A549 (cell line): ENCODE results near the gene CHMP1B.
A peak's percentile ranks its signal among the peaks of the same experiment; 100 is the strongest.

Source experiments
- BHLHE40 ChIP-seq: IDR thresholded peaks from 2 replicates; pipeline ENCODE4 v1.6.1; 2012; ENCODE audit warnings: low read depth, low read length, inconsistent platforms
- EP300 ChIP-seq, 2 experiments: fragments of >200 bp; sonication (Bioruptor Twin); formaldehyde crosslinking; IDR thresholded peaks; 2 replicates in 1 of 2; 3 replicates in 1 of 2; pipeline ENCODE4 v1.6.1; 2016 to 2017
- MAZ ChIP-seq: fragments of 150-350 bp; IDR thresholded peaks from 2 replicates; pipeline ENCODE4 v1.6.1; 2014; ENCODE audit warnings: antibody characterized with exemption, low read depth, low read length, borderline replicate concordance
- MYC ChIP-seq: IDR thresholded peaks from 2 replicates; pipeline ENCODE4 v1.6.1; 2012; ENCODE audit warnings: mild to moderate bottlenecking, inconsistent platforms, low read length, improper control_type of control experiment, borderline replicate concordance
- PHF8 ChIP-seq: fragments of 200-600 bp; sonication (generic); IDR thresholded peaks from 2 replicates; pipeline ENCODE4 v1.6.1; 2016; ENCODE audit warnings: low read depth, mild to moderate bottlenecking, antibody characterized with exemption, moderate library complexity, borderline replicate concordance
- RAD21 ChIP-seq, 2 experiments: fragments of >200 bp in 1 of 2; sonication (Bioruptor Twin) in 1 of 2; formaldehyde crosslinking in 1 of 2; IDR thresholded peaks in 1 of 2; conservative IDR thresholded peaks in 1 of 2; 2 replicates in 1 of 2; 3 replicates in 1 of 2; pipeline ENCODE4 v1.6.1; 2012 to 2018; ENCODE audit warnings: inconsistent platforms in 1 of 2
- RFX5 ChIP-seq: fragments of 450-650 bp; IDR thresholded peaks from 2 replicates; pipeline ENCODE4 v1.7.1; 2014; ENCODE audit warnings: antibody characterized with exemption, mild to moderate bottlenecking, moderate library complexity
- SREBF2 ChIP-seq: fragments of 450-650 bp; IDR thresholded peaks from 2 replicates; pipeline ENCODE4 v1.6.1; 2014; ENCODE audit warnings: mild to moderate bottlenecking, moderate library complexity
- TF ChIP-seq, protein P1 (sequence below): fragments of >200 bp; sonication (Bioruptor Twin); formaldehyde crosslinking; IDR thresholded peaks from 3 replicates; pipeline ENCODE4 v1.5.1; 2016
- TF ChIP-seq, protein P2 (sequence below): fragments of 450-650 bp; IDR thresholded peaks from 2 replicates; pipeline ENCODE4 v1.6.1; 2014; ENCODE audit warnings: antibody characterized with exemption

DNA sequence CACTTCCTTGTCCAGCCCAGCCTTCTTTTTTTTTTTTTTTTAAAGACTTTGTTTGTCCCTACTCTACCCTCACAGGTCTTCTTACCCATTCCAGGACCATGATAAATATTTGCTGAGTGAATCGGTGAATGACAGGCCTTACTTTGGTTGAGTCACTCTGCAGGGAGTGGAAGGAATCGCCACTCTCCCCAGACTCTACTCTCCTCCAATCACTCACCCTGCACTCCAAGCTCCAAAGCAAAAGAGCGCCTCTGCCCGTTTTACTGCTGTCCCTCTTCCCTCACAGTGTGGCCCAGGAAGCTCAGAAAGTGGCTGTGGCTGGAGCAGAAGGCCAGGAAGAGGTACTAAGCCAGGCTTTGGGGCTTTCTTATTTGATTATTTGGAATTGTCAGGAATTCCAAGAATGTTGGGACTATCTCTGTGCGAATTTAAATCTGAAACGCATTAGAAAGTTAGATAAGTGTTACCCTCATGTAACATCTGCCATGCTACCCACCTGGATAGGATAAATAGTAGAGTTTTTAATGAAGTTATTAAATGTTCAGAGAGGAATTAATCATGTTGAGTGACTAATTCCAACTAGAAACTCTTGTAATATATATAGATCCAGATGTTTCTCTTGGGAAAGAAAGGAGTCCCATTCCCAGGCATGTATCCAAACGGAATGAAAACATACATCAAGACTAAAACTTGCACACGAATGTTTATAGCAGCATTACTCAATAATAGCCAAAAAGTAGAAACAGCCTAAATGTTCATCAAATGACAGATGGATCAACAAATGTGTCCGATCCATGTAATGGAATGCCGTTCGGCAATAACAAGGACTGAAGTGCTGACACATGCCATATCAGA lies 43.0 kb upstream of the CHMP1B start:
- TF ChIP-seq, protein P1, sequence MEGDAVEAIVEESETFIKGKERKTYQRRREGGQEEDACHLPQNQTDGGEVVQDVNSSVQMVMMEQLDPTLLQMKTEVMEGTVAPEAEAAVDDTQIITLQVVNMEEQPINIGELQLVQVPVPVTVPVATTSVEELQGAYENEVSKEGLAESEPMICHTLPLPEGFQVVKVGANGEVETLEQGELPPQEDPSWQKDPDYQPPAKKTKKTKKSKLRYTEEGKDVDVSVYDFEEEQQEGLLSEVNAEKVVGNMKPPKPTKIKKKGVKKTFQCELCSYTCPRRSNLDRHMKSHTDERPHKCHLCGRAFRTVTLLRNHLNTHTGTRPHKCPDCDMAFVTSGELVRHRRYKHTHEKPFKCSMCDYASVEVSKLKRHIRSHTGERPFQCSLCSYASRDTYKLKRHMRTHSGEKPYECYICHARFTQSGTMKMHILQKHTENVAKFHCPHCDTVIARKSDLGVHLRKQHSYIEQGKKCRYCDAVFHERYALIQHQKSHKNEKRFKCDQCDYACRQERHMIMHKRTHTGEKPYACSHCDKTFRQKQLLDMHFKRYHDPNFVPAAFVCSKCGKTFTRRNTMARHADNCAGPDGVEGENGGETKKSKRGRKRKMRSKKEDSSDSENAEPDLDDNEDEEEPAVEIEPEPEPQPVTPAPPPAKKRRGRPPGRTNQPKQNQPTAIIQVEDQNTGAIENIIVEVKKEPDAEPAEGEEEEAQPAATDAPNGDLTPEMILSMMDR = no peak
- TF ChIP-seq, protein P2, sequence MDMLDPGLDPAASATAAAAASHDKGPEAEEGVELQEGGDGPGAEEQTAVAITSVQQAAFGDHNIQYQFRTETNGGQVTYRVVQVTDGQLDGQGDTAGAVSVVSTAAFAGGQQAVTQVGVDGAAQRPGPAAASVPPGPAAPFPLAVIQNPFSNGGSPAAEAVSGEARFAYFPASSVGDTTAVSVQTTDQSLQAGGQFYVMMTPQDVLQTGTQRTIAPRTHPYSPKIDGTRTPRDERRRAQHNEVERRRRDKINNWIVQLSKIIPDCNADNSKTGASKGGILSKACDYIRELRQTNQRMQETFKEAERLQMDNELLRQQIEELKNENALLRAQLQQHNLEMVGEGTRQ = no peak
- no peak for TF ChIP-seq MYC
- no peak for TF ChIP-seq EP300 (IDR thresholded peaks at IDR 0.05)
- TF ChIP-seq SREBF2 = no peak
- peak in 1 of 2 experiments; percentile 9; a peak in 1 of 5 replicates for TF ChIP-seq RAD21 (conservative IDR thresholded peaks at IDR 0.05 in 1 of 2, IDR thresholded peaks at IDR 0.05 in 1 of 2)
- no peak for TF ChIP-seq BHLHE40
- TF ChIP-seq MAZ = no peak
- TF ChIP-seq PHF8 = no peak
- TF ChIP-seq RFX5 = no peak
